ENCODE data around the gene PPP1R8. TPM values are rescaled to one million over a fixed set of nuclear protein-coding genes. Genes with fewer than 3 reads are reported as not detected.

The PPP1R8 gene
- polyA plus RNA-seq, 1 donor (not counting 4 experiments of a cell fraction or from before 2014, with no cell fraction given) = 56.2 TPM

DNA sequence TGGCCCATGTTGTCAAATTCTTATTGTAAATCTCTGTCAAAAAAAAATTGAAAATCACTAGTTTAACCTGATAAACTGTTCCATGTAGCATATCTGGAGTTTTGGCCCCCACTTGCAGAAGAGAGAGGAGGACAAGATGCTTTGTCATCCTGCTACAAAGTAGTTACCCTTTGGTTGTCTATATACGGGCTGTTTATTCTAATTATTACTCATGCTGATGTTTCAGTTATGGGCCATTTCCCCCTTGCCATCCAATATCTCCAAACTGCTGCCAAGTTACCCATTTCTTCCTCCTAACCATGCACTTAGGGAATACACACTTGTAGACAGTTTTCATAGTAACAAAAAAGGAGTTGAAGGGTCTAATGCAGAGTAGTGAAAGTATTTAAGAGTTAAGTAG is 35.0 kb upstream of the PPP1R8 start:
- Histone ChIP-seq H3K27me3 (ENCODE audit: control insufficient read depth, extremely low read depth, insufficient read depth, low read length) (no peaks in the 10 kb centered on the region), H3K9me3 (ENCODE audit: control insufficient read depth, low read depth, low read length) (no peaks in the 10 kb centered on the region), H3K4me3 (ENCODE audit: control insufficient read depth in 2 of 3, extremely low read depth in 1 of 3, insufficient read depth in 2 of 3, low read depth in 1 of 3, low read length in 3 of 3) (no peak overlapping the region), H3K36me3 (ENCODE audit: control insufficient read depth in 2 of 2, extremely low read depth in 1 of 2, insufficient read depth in 2 of 2, low read length in 2 of 2) (peaks cover 11 to 14% of the 10 kb centered on the region in 2 experiments), H3K9ac (ENCODE audit: control insufficient read depth, extremely low read depth, insufficient read depth, low read length) (no peak overlapping the region), H3K79me2 (ENCODE audit: control insufficient read depth, insufficient read depth, low read length) (no peaks in the 10 kb centered on the region), H3K4me1 (ENCODE audit: control insufficient read depth, extremely low read depth, insufficient read depth, low read length) (no peaks in the 10 kb centered on the region), H4K20me1 (ENCODE audit: control insufficient read depth, extremely low read depth, insufficient read depth, low read length) (no peaks in the 10 kb centered on the region), H2AFZ (ENCODE audit: control insufficient read depth, low read length) (no peak overlapping the region), H3K27ac (ENCODE audit: control insufficient read depth, insufficient read depth, low read length) (no peak overlapping the region), H3K9me1 (ENCODE audit: control insufficient read depth, extremely low read depth, insufficient read depth, low read length) (no peaks in the 10 kb centered on the region), H3K4me2 (ENCODE audit: control insufficient read depth, extremely low read depth, insufficient read depth, low read depth, low read length) (no peak overlapping the region)
- FAIRE-seq = no peak
- DNase-seq (ENCODE audit: low read depth, low spot score) = no peak
- dilution Hi-C loops (cut with MboI; ENCODE audit: extremely low pct_ligation_motif_present, low sequenced_read_pairs) = no loop called here
- no peak for TF ChIP-seq EZH2 (IDR thresholded peaks at IDR 0.05; ENCODE audit: low read length)
- TF ChIP-seq, protein P1, sequence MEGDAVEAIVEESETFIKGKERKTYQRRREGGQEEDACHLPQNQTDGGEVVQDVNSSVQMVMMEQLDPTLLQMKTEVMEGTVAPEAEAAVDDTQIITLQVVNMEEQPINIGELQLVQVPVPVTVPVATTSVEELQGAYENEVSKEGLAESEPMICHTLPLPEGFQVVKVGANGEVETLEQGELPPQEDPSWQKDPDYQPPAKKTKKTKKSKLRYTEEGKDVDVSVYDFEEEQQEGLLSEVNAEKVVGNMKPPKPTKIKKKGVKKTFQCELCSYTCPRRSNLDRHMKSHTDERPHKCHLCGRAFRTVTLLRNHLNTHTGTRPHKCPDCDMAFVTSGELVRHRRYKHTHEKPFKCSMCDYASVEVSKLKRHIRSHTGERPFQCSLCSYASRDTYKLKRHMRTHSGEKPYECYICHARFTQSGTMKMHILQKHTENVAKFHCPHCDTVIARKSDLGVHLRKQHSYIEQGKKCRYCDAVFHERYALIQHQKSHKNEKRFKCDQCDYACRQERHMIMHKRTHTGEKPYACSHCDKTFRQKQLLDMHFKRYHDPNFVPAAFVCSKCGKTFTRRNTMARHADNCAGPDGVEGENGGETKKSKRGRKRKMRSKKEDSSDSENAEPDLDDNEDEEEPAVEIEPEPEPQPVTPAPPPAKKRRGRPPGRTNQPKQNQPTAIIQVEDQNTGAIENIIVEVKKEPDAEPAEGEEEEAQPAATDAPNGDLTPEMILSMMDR (optimal IDR thresholded peaks at IDR 0.05 in 1 of 3, IDR thresholded peaks at IDR 0.05 in 1 of 3, conservative IDR thresholded peaks at IDR 0.05 in 1 of 3; ENCODE audit: extremely low read depth in 1 of 3, insufficient read depth in 2 of 3, low read length in 3 of 3) = no peak

DNA sequence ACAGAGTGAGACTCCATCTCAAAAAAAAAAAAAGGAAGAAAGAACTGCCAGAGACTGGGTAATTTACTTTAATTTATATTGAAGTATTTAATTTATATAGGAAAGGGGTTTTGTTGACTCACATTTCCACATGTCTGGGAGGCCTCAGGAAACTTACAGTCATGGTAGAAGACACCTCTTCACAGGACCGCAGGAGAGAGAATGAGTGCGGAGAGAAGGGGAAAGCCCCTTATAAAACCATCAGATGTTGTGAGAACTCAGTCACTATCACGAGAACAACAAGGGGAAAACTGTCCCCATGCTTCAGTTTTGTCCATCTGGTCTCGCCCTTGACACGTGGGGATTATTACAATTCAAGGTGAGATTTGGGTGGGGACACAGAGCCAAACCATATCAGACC is 25.8 kb upstream of the PPP1R8 start:
- Histone ChIP-seq H3K9me1 (ENCODE audit: control insufficient read depth, extremely low read depth, insufficient read depth, low read length) (no peaks in the 10 kb centered on the region), H3K27ac (ENCODE audit: control insufficient read depth, insufficient read depth, low read length) (no peak overlapping the region), H3K4me2 (ENCODE audit: control insufficient read depth, extremely low read depth, insufficient read depth, low read depth, low read length) (no peak overlapping the region), H4K20me1 (ENCODE audit: control insufficient read depth, extremely low read depth, insufficient read depth, low read length) (no peaks in the 10 kb centered on the region), H3K4me1 (ENCODE audit: control insufficient read depth, extremely low read depth, insufficient read depth, low read length) (no peaks in the 10 kb centered on the region), H3K9me3 (ENCODE audit: control insufficient read depth, low read depth, low read length) (no peaks in the 10 kb centered on the region), H3K9ac (ENCODE audit: control insufficient read depth, extremely low read depth, insufficient read depth, low read length) (no peak overlapping the region), H3K79me2 (ENCODE audit: control insufficient read depth, insufficient read depth, low read length) (no peaks in the 10 kb centered on the region), H2AFZ (ENCODE audit: control insufficient read depth, low read length) (no peak overlapping the region), H3K27me3 (ENCODE audit: control insufficient read depth, extremely low read depth, insufficient read depth, low read length) (no peaks in the 10 kb centered on the region), H3K4me3 (ENCODE audit: control insufficient read depth in 2 of 3, extremely low read depth in 1 of 3, insufficient read depth in 2 of 3, low read depth in 1 of 3, low read length in 3 of 3) (no peak overlapping the region), H3K36me3 (ENCODE audit: control insufficient read depth in 2 of 2, extremely low read depth in 1 of 2, insufficient read depth in 2 of 2, low read length in 2 of 2) (peaks cover 10 to 11% of the 10 kb centered on the region in 2 experiments)
- FAIRE-seq (no peak), DNase-seq (ENCODE audit: low read depth, low spot score) (no peak)
- no peak for TF ChIP-seq EZH2 (IDR thresholded peaks at IDR 0.05; ENCODE audit: low read length)
- TF ChIP-seq, protein P1 (optimal IDR thresholded peaks at IDR 0.05 in 1 of 3, IDR thresholded peaks at IDR 0.05 in 1 of 3, conservative IDR thresholded peaks at IDR 0.05 in 1 of 3; ENCODE audit: extremely low read depth in 1 of 3, insufficient read depth in 2 of 3, low read length in 3 of 3) = no peak
- dilution Hi-C loops (cut with MboI; ENCODE audit: extremely low pct_ligation_motif_present, low sequenced_read_pairs) = no loop called here
